Gastroesophageal sphincter (tissue), 3 donors: ENCODE data around the gene RABL3.

ENCODE experiments used
- CTCF ChIP-seq, 4 experiments: fragments of 200-600 bp in 2 of 4; fragments of 450-650 bp in 2 of 4; sonication (generic) in 1 of 4; IDR thresholded peaks; one replicate each; pipeline ENCODE4 v1.5.1; 2017 to 2019; ENCODE audit warnings: antibody characterized with exemption in 4 of 4, mild to moderate bottlenecking in 2 of 4, moderate library complexity in 2 of 4
- EP300 ChIP-seq: sonication (generic); formaldehyde crosslinking; IDR thresholded peaks from one replicate; pipeline ENCODE4 v1.6.1; 2017; ENCODE audit warnings: antibody characterized with exemption, mild to moderate bottlenecking
- POLR2A ChIP-seq, 2 donors: fragments of 450-650 bp; IDR thresholded peaks; one replicate each; pipeline ENCODE4 v1.6.1; 2017; ENCODE audit warnings: antibody characterized with exemption in 2 of 2, mild to moderate bottlenecking in 2 of 2, moderate library complexity in 1 of 2

- TF ChIP-seq CTCF (IDR thresholded peaks at IDR 0.05) (no peak), POLR2A (IDR thresholded peaks at IDR 0.05) (no peak), EP300 (no peak)
These were observed 59.1 kb downstream of the RABL3 start for GRCh38 chr3:120683213-120683612.
